ENCODE measurements around the gene RBM23.

GRCh38 chr14:22895402-22895801 lies 23.5 kb downstream of the RBM23 start:
- TF ChIP-seq POLR2AphosphoS5 (IDR thresholded peaks at IDR 0.05; ENCODE audit: low read depth, low read length) (no peak), TAF1 (IDR thresholded peaks at IDR 0.05; ENCODE audit: borderline replicate concordance, insufficient read depth, low read length) (no peak), REST (IDR thresholded peaks at IDR 0.05; ENCODE audit: insufficient read depth in 1 of 2, low read depth in 2 of 2, low read length in 2 of 2) (no peak)

All from PFSK-1 (cell line).